GM23338 (cell line): ENCODE measurements around the gene SPINK4. TPM values are rescaled to one million over a fixed set of nuclear protein-coding genes. Genes with fewer than 3 reads are reported as not detected.

Experiments
- ATAC-seq: fragments of 200-7000 bp; cut with Tn5 transposase; 3 replicates; pipeline ENCODE4 v1.9.1; 2020
- DNase-seq: peaks from one replicate; pipeline ENCODE4 v3.0.0-alpha.2; 2015; ENCODE audit warnings: low spot score
- H2AFZ ChIP-seq: fragments of 200-600 bp; sonication (generic); 2 replicates; pipeline ENCODE4 v1.8.0; 2016; ENCODE audit warnings: antibody characterized with exemption, mild to moderate bottlenecking, moderate library complexity
- H3F3A ChIP-seq: fragments of 200-600 bp; sonication (generic); replicated peaks from 2 replicates; pipeline ENCODE4 v1.8.0; 2017; ENCODE audit warnings: antibody characterized with exemption, mixed run types, low read depth
- H3K27ac ChIP-seq: fragments of 200-600 bp; sonication (generic); 2 replicates; pipeline ENCODE4 v1.6.1; 2016; ENCODE audit warnings: low read depth
- H3K27me3 ChIP-seq: fragments of 200-600 bp; sonication (generic); 2 replicates; pipeline ENCODE4 v1.8.0; 2016; ENCODE audit warnings: mild to moderate bottlenecking, mixed run types, moderate library complexity; ENCODE audit not compliant: insufficient read depth
- H3K36me3 ChIP-seq: fragments of 200-600 bp; sonication (generic); 2 replicates; pipeline ENCODE4 v1.8.0; 2016; ENCODE audit warnings: mild to moderate bottlenecking; ENCODE audit not compliant: insufficient read depth
- H3K4me1 ChIP-seq: fragments of 200-600 bp; sonication (generic); 2 replicates; pipeline ENCODE4 v1.8.0; 2016; ENCODE audit warnings: mild to moderate bottlenecking, moderate library complexity; ENCODE audit not compliant: insufficient read depth
- H3K4me2 ChIP-seq: fragments of 200-600 bp; sonication (generic); 2 replicates; pipeline ENCODE4 v1.7.1; 2017; ENCODE audit warnings: mixed run types
- H3K4me3 ChIP-seq: fragments of 200-600 bp; sonication (generic); 2 replicates; pipeline ENCODE4 v1.6.1; 2016; ENCODE audit warnings: mixed run types
- H3K79me2 ChIP-seq: fragments of 200-600 bp; sonication (generic); replicated peaks from 2 replicates; pipeline ENCODE4 v1.8.0; 2017; ENCODE audit warnings: mild to moderate bottlenecking; ENCODE audit not compliant: insufficient read depth
- H3K9me2 ChIP-seq: fragments of 200-600 bp; sonication (generic); 2 replicates; pipeline ENCODE4 v1.8.0; 2017; ENCODE audit not compliant: insufficient read depth
- H4K20me1 ChIP-seq: fragments of 200-600 bp; sonication (generic); replicated peaks from 2 replicates; pipeline ENCODE4 v1.8.0; 2017; ENCODE audit warnings: mild to moderate bottlenecking; ENCODE audit not compliant: insufficient read depth
- H3K27ac Mint-ChIP-seq: 2 replicates; pipeline ENCODE4 v1.8.0; 2020; ENCODE audit warnings: inconsistent platforms, mild to moderate bottlenecking, moderate library complexity, mixed read lengths
- H3K27me3 Mint-ChIP-seq: 3 replicates; pipeline ENCODE4 v1.8.0; 2022; ENCODE audit warnings: low read depth, mild to moderate bottlenecking, moderate library complexity, mixed read lengths, inconsistent platforms; ENCODE audit not compliant: insufficient read depth, poor library complexity
- H3K36me3 Mint-ChIP-seq: 3 replicates; pipeline ENCODE4 v1.8.0; 2021; ENCODE audit warnings: low read depth, mild to moderate bottlenecking, inconsistent platforms, moderate library complexity, mixed read lengths
- H3K4me1 Mint-ChIP-seq: 3 replicates; pipeline ENCODE4 v1.8.0; 2020; ENCODE audit warnings: mild to moderate bottlenecking, inconsistent platforms, mixed read lengths
- H3K4me3 Mint-ChIP-seq: 3 replicates; pipeline ENCODE4 v1.8.0; 2021; ENCODE audit warnings: moderate library complexity, mild to moderate bottlenecking, inconsistent platforms, mixed read lengths
- H3K9me3 Mint-ChIP-seq: 3 replicates; pipeline ENCODE4 v1.8.0; 2020; ENCODE audit warnings: moderate library complexity, mild to moderate bottlenecking, inconsistent platforms, mixed read lengths
- CREB1 ChIP-seq: fragments of 250-450 bp; sonication (Bioruptor Pico); IDR thresholded peaks from 2 replicates; pipeline ENCODE4 v1.5.0; 2020; ENCODE audit warnings: low read depth, mild to moderate bottlenecking, moderate library complexity
- EZH2 ChIP-seq: fragments of 200-600 bp; sonication (generic); IDR thresholded peaks from one replicate; pipeline ENCODE4 v1.8.0; 2017; ENCODE audit warnings: antibody characterized with exemption, mild to moderate bottlenecking, low read depth; ENCODE audit not compliant: unreplicated experiment
- JUNB ChIP-seq: IDR thresholded peaks from one replicate; pipeline ENCODE4 v1.6.1; 2016; ENCODE audit warnings: antibody characterized with exemption; ENCODE audit not compliant: unreplicated experiment
- STAT1 ChIP-seq: IDR thresholded peaks from one replicate; pipeline ENCODE4 v1.6.1; 2016; ENCODE audit warnings: antibody characterized with exemption; ENCODE audit not compliant: unreplicated experiment
- ZNF114 ChIP-seq: fragments of 250-450 bp; sonication (Bioruptor Pico); IDR thresholded peaks from 2 replicates; pipeline ENCODE4 v1.5.0; 2020; ENCODE audit warnings: mild to moderate bottlenecking, moderate library complexity
- polyA plus RNA-seq: library from polyadenylated mRNA; unstranded; fragments of >200 nt; fragmentation: Nextera tagmentation; extraction: Ambion mirVana; gene quantifications from 2 replicates; pipeline ENCODE4 v1.2.1, GENCODE V29; 2016
- total RNA-seq: library from RNA; depleted of rRNA; stranded (reverse); fragments of >200 nt; shearing (Covaris generic); gene quantifications from 2 replicates; pipeline ENCODE4 v1.2.3, GENCODE V29; 2014
- TF ChIP-seq, protein P1 (sequence below): fragments of 250-450 bp; sonication (Bioruptor Pico); IDR thresholded peaks from 2 replicates; pipeline ENCODE4 v1.5.0; 2020; ENCODE audit warnings: mild to moderate bottlenecking, moderate library complexity
- TF ChIP-seq, protein P2 (sequence below), 2 experiments: fragments of 200-600 bp in 1 of 2; sonication (generic) in 1 of 2; conservative IDR thresholded peaks; 2 replicates each; pipeline versions ENCODE4 v1.5.1 to v1.6.1; 2016 to 2017; ENCODE audit warnings: antibody characterized with exemption in 2 of 2, low read depth in 2 of 2, mild to moderate bottlenecking in 2 of 2, moderate library complexity in 1 of 2

The SPINK4 gene
- total and polyA plus RNA-seq, 2 experiments from 2014 or later = not detected

DNA sequence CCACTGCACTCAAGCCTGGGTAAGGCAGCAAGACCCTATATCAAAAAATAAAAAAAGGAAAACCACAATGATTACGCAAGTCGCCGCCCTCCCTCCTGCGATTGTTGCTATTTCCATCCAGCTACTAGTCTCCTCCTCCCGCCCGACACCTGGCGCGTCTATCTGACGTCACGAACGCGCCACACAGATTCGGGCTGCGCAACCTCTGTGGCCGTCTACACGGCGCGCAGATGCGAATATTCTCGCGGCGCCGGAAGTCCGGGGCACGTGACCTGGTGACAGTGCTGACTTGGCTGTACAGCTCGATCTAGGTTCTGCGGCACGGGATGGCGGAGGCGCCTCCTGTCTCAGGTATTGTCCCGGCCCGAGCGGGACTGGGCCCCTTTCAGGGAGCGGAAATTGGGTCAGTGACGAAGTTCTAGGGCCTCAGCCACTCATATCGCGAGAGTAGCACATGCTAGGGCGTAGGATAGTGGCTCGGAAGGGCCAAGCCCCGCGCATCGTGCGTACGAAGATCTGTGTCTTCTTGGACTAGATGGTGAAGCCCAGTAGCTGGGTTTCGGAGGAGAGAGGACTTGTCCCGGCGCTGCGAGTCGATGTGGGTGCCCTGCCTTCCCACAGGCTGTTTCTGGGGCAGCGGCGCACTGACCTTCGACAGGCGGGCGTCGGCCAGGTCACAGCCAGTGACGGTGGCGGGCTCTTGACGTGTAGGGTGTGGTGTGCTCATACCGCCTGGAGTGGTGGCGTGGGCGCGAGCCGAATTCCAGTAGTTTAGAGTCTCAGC, 50.5 kb downstream of the SPINK4 start, which contains the start of gene NFX1 (continued):
- TF ChIP-seq, protein P1, sequence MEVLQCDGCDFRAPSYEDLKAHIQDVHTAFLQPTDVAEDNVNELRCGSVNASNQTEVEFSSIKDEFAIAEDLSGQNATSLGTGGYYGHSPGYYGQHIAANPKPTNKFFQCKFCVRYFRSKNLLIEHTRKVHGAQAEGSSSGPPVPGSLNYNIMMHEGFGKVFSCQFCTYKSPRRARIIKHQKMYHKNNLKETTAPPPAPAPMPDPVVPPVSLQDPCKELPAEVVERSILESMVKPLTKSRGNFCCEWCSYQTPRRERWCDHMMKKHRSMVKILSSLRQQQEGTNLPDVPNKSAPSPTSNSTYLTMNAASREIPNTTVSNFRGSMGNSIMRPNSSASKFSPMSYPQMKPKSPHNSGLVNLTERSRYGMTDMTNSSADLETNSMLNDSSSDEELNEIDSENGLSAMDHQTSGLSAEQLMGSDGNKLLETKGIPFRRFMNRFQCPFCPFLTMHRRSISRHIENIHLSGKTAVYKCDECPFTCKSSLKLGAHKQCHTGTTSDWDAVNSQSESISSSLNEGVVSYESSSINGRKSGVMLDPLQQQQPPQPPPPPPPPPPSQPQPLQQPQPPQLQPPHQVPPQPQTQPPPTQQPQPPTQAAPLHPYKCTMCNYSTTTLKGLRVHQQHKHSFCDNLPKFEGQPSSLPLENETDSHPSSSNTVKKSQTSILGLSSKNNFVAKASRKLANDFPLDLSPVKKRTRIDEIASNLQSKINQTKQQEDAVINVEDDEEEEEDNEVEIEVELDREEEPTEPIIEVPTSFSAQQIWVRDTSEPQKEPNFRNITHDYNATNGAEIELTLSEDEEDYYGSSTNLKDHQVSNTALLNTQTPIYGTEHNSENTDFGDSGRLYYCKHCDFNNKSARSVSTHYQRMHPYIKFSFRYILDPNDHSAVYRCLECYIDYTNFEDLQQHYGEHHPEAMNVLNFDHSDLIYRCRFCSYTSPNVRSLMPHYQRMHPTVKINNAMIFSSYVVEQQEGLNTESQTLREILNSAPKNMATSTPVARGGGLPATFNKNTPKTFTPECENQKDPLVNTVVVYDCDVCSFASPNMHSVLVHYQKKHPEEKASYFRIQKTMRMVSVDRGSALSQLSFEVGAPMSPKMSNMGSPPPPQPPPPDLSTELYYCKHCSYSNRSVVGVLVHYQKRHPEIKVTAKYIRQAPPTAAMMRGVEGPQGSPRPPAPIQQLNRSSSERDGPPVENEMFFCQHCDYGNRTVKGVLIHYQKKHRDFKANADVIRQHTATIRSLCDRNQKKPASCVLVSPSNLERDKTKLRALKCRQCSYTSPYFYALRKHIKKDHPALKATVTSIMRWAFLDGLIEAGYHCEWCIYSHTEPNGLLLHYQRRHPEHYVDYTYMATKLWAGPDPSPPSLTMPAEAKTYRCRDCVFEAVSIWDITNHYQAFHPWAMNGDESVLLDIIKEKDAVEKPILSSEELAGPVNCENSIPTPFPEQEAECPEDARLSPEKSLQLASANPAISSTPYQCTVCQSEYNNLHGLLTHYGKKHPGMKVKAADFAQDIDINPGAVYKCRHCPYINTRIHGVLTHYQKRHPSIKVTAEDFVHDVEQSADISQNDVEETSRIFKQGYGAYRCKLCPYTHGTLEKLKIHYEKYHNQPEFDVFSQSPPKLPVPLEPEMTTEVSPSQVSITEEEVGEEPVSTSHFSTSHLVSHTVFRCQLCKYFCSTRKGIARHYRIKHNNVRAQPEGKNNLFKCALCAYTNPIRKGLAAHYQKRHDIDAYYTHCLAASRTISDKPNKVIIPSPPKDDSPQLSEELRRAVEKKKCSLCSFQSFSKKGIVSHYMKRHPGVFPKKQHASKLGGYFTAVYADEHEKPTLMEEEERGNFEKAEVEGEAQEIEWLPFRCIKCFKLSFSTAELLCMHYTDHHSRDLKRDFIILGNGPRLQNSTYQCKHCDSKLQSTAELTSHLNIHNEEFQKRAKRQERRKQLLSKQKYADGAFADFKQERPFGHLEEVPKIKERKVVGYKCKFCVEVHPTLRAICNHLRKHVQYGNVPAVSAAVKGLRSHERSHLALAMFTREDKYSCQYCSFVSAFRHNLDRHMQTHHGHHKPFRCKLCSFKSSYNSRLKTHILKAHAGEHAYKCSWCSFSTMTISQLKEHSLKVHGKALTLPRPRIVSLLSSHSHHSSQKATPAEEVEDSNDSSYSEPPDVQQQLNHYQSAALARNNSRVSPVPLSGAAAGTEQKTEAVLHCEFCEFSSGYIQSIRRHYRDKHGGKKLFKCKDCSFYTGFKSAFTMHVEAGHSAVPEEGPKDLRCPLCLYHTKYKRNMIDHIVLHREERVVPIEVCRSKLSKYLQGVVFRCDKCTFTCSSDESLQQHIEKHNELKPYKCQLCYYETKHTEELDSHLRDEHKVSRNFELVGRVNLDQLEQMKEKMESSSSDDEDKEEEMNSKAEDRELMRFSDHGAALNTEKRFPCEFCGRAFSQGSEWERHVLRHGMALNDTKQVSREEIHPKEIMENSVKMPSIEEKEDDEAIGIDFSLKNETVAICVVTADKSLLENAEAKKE = no peak
- peak; percentile 99 for TF ChIP-seq CREB1
- TF ChIP-seq, protein P2, sequence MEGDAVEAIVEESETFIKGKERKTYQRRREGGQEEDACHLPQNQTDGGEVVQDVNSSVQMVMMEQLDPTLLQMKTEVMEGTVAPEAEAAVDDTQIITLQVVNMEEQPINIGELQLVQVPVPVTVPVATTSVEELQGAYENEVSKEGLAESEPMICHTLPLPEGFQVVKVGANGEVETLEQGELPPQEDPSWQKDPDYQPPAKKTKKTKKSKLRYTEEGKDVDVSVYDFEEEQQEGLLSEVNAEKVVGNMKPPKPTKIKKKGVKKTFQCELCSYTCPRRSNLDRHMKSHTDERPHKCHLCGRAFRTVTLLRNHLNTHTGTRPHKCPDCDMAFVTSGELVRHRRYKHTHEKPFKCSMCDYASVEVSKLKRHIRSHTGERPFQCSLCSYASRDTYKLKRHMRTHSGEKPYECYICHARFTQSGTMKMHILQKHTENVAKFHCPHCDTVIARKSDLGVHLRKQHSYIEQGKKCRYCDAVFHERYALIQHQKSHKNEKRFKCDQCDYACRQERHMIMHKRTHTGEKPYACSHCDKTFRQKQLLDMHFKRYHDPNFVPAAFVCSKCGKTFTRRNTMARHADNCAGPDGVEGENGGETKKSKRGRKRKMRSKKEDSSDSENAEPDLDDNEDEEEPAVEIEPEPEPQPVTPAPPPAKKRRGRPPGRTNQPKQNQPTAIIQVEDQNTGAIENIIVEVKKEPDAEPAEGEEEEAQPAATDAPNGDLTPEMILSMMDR (conservative IDR thresholded peaks at IDR 0.05; ENCODE audit: low read depth in 2 of 2) = no peak
- TF ChIP-seq EZH2 = no peak

DNA sequence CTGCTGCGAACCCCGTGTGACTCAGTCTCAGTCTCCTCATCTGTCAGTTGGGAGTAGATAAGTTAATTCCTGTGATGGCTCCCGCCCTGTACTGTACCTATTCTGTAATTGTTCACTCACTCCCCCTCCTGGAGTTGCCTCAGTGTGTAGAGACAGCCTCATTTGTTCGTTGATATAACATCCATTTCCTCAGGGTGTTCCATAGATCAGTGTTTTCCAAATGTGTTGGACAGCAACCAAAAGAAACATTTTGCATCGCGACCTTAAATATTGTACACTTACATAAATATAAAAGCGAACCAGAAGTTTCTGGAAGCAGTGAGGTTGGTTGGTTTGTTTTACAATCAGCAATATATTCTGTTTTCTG, 51.0 kb downstream of the SPINK4 start:
- Histone ChIP-seq H3K36me3 (peaks cover 6% of the 10 kb centered on the region; the same call in 1 of the 2 replicates), H3K4me2 (peak overlapping the region; percentile 83), H3K4me3 (peak overlapping the region; percentile 83), H3K9me2 (no peaks in the 10 kb centered on the region), H2AFZ (peak overlapping the region; percentile 87), H3K27ac (peak overlapping the region; percentile 47; the same call in 1 of the 2 replicates), H3K4me1 (0 out of 2 replicates have a peak, but pooled peaks cover 5% of the 10 kb centered on the region), H3K79me2 (peaks cover 52% of the 10 kb centered on the region), H4K20me1 (no peaks in the 10 kb centered on the region; the same call in 1 of the 2 replicates), H3K27me3 (no peaks in the 10 kb centered on the region), H3F3A (no peaks in the 10 kb centered on the region)
- H3K4me1 Mint-ChIP-seq = peaks cover 13% of the 10 kb centered on the region
- ATAC-seq (no peak), DNase-seq (no peak)
- H3K4me3 Mint-ChIP-seq = peak overlapping the region; percentile 100
- H3K9me3 Mint-ChIP-seq = no peaks in the 10 kb centered on the region; the same call in 2 of the 3 replicates
- peaks cover 7% of the 10 kb centered on the region for H3K27me3 Mint-ChIP-seq
- no peak for TF ChIP-seq CREB1
- no peak for TF ChIP-seq JUNB
- TF ChIP-seq STAT1 = no peak
- TF ChIP-seq ZNF114 (CRISPR knock-in tag) = no peak
- peak overlapping the region; percentile 100 for H3K27ac Mint-ChIP-seq
- H3K36me3 Mint-ChIP-seq = peaks cover 19% of the 10 kb centered on the region
